Hepatocyte (in vitro differentiated cells): Measurements from ENCODE around the gene PAX7. TPM values are rescaled to one million over a fixed set of nuclear protein-coding genes. Genes with fewer than 3 reads are reported as not detected.
"Not testable (repeated sequence)": the region's sequence is repeated elsewhere in the genome, so short reads cannot be mapped to it uniquely, and the experiment has no call there.

ENCODE experiments used
- DNase-seq: peaks from one replicate; pipeline ENCODE4 v3.0.0-alpha.2; 2016; ENCODE audit warnings: low spot score
- H2AFZ ChIP-seq: fragments of 200-600 bp; sonication (generic); 2 replicates; pipeline ENCODE4 v1.6.0; 2016; ENCODE audit warnings: antibody characterized with exemption, mild to moderate bottlenecking
- H3K27ac ChIP-seq: fragments of 200-600 bp; sonication (generic); 2 replicates; pipeline ENCODE4 v1.5.1; 2016; ENCODE audit warnings: mild to moderate bottlenecking
- H3K27me3 ChIP-seq: fragments of 200-600 bp; sonication (generic); 2 replicates; pipeline ENCODE4 v1.6.1; 2016
- H3K36me3 ChIP-seq: fragments of 200-600 bp; sonication (generic); replicated peaks from 2 replicates; pipeline ENCODE4 v1.5.1; 2016; ENCODE audit warnings: low read depth; ENCODE audit not compliant: insufficient read depth
- H3K4me1 ChIP-seq: fragments of 200-600 bp; sonication (generic); 2 replicates; pipeline ENCODE4 v1.5.1; 2016; ENCODE audit warnings: mild to moderate bottlenecking, moderate library complexity; ENCODE audit not compliant: insufficient read depth
- H3K4me2 ChIP-seq: fragments of 200-600 bp; sonication (generic); 2 replicates; pipeline ENCODE4 v1.6.0; 2016
- H3K4me3 ChIP-seq: fragments of 200-600 bp; sonication (generic); 2 replicates; pipeline ENCODE4 v1.5.1; 2016; ENCODE audit warnings: mild to moderate bottlenecking
- H3K79me2 ChIP-seq: fragments of 200-600 bp; sonication (generic); 2 replicates; pipeline ENCODE4 v1.6.0; 2017; ENCODE audit warnings: mild to moderate bottlenecking
- H3K9me2 ChIP-seq: fragments of 200-600 bp; sonication (generic); replicated peaks from 2 replicates; pipeline ENCODE4 v1.6.0; 2017; ENCODE audit warnings: mild to moderate bottlenecking; ENCODE audit not compliant: insufficient read depth
- H3K9me3 ChIP-seq: fragments of 200-600 bp; sonication (generic); 2 replicates; pipeline ENCODE4 v1.5.1; 2016; ENCODE audit warnings: low read depth, mild to moderate bottlenecking
- H4K20me1 ChIP-seq: fragments of 200-600 bp; sonication (generic); 2 replicates; pipeline ENCODE4 v1.6.0; 2016; ENCODE audit warnings: mild to moderate bottlenecking; ENCODE audit not compliant: insufficient read depth, poor library complexity, severe bottlenecking
- EZH2 ChIP-seq: fragments of 200-600 bp; sonication (generic); IDR thresholded peaks from 2 replicates; pipeline ENCODE4 v1.6.1; 2016; ENCODE audit warnings: antibody characterized with exemption, mild to moderate bottlenecking, borderline replicate concordance
- EZH2phosphoT487 ChIP-seq: fragments of 200-600 bp; sonication (generic); IDR thresholded peaks from one replicate; pipeline ENCODE4 v1.6.1; 2018; ENCODE audit warnings: antibody characterized with exemption, mild to moderate bottlenecking, low read depth, moderate library complexity; ENCODE audit not compliant: unreplicated experiment, severe bottlenecking
- WGBS: methylation state at CpG from one replicate; pipeline ENCODE4 v1.1.6; 2016; ENCODE audit warnings: low lambda C conversion rate; ENCODE audit errors: missing lambda C conversion rate; 5-methylcytosine and 5-hydroxymethylcytosine counted together
- polyA plus RNA-seq: library from polyadenylated mRNA; unstranded; fragments of >200 nt; fragmentation: Nextera tagmentation; extraction: Ambion mirVana; gene quantifications from 2 replicates; pipeline ENCODE4 v1.2.1, GENCODE V29; 2016
- total RNA-seq: library from RNA; depleted of rRNA; stranded (reverse); fragments of >200 nt; gene quantifications from 2 replicates; pipeline ENCODE4 v1.2.3, GENCODE V29; 2014
- TF ChIP-seq, protein P1 (sequence below): fragments of 200-600 bp; sonication (generic); IDR thresholded peaks from 2 replicates; pipeline ENCODE4 v1.5.1; 2016; ENCODE audit warnings: antibody characterized with exemption, mild to moderate bottlenecking; ENCODE audit not compliant: poor library complexity

PAX7 gene
- total and polyA plus RNA-seq, 2 experiments from 2014 or later, result not detected

GRCh38 chr1:18766328-18766727, 135.7 kb downstream of the PAX7 start:
- WGBS, result 78% methylated on average over 2 of the region's 2 CpGs
- H3K36me3 ChIP-seq, result no peaks in the 10 kb centered on the region
- H3K79me2 ChIP-seq, result no peaks in the 10 kb centered on the region
- TF ChIP-seq EZH2phosphoT487 (no peak), EZH2 (no peak)
- TF ChIP-seq, protein P1, sequence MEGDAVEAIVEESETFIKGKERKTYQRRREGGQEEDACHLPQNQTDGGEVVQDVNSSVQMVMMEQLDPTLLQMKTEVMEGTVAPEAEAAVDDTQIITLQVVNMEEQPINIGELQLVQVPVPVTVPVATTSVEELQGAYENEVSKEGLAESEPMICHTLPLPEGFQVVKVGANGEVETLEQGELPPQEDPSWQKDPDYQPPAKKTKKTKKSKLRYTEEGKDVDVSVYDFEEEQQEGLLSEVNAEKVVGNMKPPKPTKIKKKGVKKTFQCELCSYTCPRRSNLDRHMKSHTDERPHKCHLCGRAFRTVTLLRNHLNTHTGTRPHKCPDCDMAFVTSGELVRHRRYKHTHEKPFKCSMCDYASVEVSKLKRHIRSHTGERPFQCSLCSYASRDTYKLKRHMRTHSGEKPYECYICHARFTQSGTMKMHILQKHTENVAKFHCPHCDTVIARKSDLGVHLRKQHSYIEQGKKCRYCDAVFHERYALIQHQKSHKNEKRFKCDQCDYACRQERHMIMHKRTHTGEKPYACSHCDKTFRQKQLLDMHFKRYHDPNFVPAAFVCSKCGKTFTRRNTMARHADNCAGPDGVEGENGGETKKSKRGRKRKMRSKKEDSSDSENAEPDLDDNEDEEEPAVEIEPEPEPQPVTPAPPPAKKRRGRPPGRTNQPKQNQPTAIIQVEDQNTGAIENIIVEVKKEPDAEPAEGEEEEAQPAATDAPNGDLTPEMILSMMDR, result no peak
- no peak overlapping the region for H3K27ac ChIP-seq
- no peak overlapping the region for H3K4me2 ChIP-seq
- peaks cover 23% of the 10 kb centered on the region for H3K27me3 ChIP-seq
- no peak for DNase-seq
- H3K9me3 ChIP-seq, result no peaks in the 10 kb centered on the region
- no peaks in the 10 kb centered on the region for H4K20me1 ChIP-seq
- no peaks in the 10 kb centered on the region for H3K4me1 ChIP-seq
- H3K9me2 ChIP-seq, result no peaks in the 10 kb centered on the region
- H3K4me3 ChIP-seq, result no peak overlapping the region
- H2AFZ ChIP-seq, result no peak overlapping the region

DNA sequence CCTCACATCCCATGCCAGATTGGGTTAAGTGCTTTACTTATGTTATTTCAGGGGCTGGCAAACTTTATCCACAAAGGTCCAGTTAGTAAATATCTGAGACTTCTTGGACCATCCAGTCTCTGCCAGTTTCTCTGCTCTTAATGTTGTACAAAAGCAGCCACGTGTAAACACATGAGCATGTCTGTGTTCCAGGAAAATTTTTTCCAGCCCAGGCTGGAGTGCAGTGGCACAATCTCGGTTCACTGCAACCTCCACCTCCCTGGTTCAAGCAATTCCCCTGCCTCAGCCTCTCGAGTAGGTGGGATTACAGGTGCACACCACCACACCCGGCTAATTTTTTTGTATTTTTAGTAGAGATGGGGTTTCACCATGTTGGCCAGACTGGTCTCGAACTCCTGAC, 136.9 kb downstream of the PAX7 start:
- not testable (repeated sequence) for H3K4me3 ChIP-seq, H3K4me2 ChIP-seq, H3K36me3 ChIP-seq, H3K4me1 ChIP-seq, H3K79me2 ChIP-seq, H4K20me1 ChIP-seq, H3K9me2 ChIP-seq, DNase-seq, H3K9me3 ChIP-seq, H2AFZ ChIP-seq, H3K27ac ChIP-seq
- H3K27me3 ChIP-seq, result peaks cover 28% of the 10 kb centered on the region
- 77% methylated on average over 5 of the region's 5 CpGs for WGBS

- Histone ChIP-seq H3K27me3 (peaks cover 33% of the 10 kb centered on the region), H3K9me3 (no peaks in the 10 kb centered on the region), H3K4me3 (no peak overlapping the region), H3K4me1 (no peaks in the 10 kb centered on the region), H3K4me2 (no peak overlapping the region), H3K79me2 (no peaks in the 10 kb centered on the region), H4K20me1 (no peaks in the 10 kb centered on the region), H2AFZ (no peak overlapping the region), H3K27ac (no peak overlapping the region), H3K36me3 (no peaks in the 10 kb centered on the region), H3K9me2 (no peaks in the 10 kb centered on the region)
- DNase-seq, result no peak
- TF ChIP-seq EZH2 (no peak), EZH2phosphoT487 (no peak)
- TF ChIP-seq, protein P1, result no peak
- WGBS, result 77% methylated on average over 4 of the region's 4 CpGs
Measured at GRCh38 chr1:18768086-18768485, 137.4 kb downstream of the PAX7 start.

GRCh38 chr1:18769140-18769539, 138.5 kb downstream of the PAX7 start:
- WGBS, result 59% methylated on average over 7 of the region's 7 CpGs
- H3K27ac ChIP-seq, result no peak overlapping the region
- TF ChIP-seq, protein P1, result no peak
- TF ChIP-seq EZH2phosphoT487 (no peak), EZH2 (no peak)
- no peaks in the 10 kb centered on the region for H3K79me2 ChIP-seq
- H3K27me3 ChIP-seq, result peaks cover 33% of the 10 kb centered on the region
- no peaks in the 10 kb centered on the region for H3K36me3 ChIP-seq
- no peak overlapping the region for H3K4me2 ChIP-seq
- no peak for DNase-seq
- no peaks in the 10 kb centered on the region for H3K9me2 ChIP-seq
- no peaks in the 10 kb centered on the region for H4K20me1 ChIP-seq
- no peak overlapping the region for H2AFZ ChIP-seq
- H3K9me3 ChIP-seq, result no peaks in the 10 kb centered on the region
- no peaks in the 10 kb centered on the region for H3K4me1 ChIP-seq
- H3K4me3 ChIP-seq, result no peak overlapping the region
